IMR-90 (cell line): ENCODE data around the gene MRPS34. TPM values are rescaled to one million over a fixed set of nuclear protein-coding genes. Genes with fewer than 3 reads are reported as not detected.

Experiments used
- ATAC-seq: fragments of 200-7000 bp; cut with Tn5 transposase; 2 replicates; pipeline ENCODE4 v1.9.1; 2020; ENCODE audit warnings: low read depth, mild to moderate bottlenecking, moderate library complexity
- BruUV-seq: library from RNA; stranded (reverse); fragments of 400-500 nt; replicated peaks from 2 replicates; lab custom pipeline; 2021; lab: Mats Ljungman, UMichigan
- CTCF ChIA-PET: fragments of 300-600 bp; formaldehyde crosslinking; extraction: SDS; loops from one replicate; lab custom pipeline; 2021; ENCODE audit warnings: antibody characterized with exemption; lab: Yijun Ruan, JAX
- POLR2A ChIA-PET: fragments of 300-600 bp; sonication (Branson Sonifier 250); formaldehyde crosslinking; loops from one replicate; lab custom pipeline; 2022; ENCODE audit warnings: antibody characterized with exemption; ENCODE audit not compliant: unreplicated experiment; lab: Charles Lee
- DNase-seq: peaks from one replicate; pipeline ENCODE4 v3.0.0; 2013
- H2AFZ ChIP-seq: replicated peaks from 2 replicates; pipeline ENCODE3; 2013; ENCODE audit warnings: low read length, mild to moderate bottlenecking; ENCODE audit not compliant: poor library complexity
- H2AK5ac ChIP-seq: 2 replicates; pipeline ENCODE4 v1.6.1; 2013; ENCODE audit warnings: low read depth, low read length, inconsistent platforms
- H2AK9ac ChIP-seq: replicated peaks from 2 replicates; pipeline ENCODE3; 2013; ENCODE audit warnings: mild to moderate bottlenecking, low read depth, low read length, moderate library complexity; ENCODE audit not compliant: poor library complexity
- H2BK120ac ChIP-seq: 2 replicates; pipeline ENCODE4 v1.6.1; 2013; ENCODE audit warnings: low read depth, low read length, inconsistent platforms
- H2BK15ac ChIP-seq: 3 replicates; pipeline ENCODE4 v1.6.1; 2013; ENCODE audit warnings: low read depth, low read length, inconsistent platforms
- H2BK20ac ChIP-seq: 2 replicates; pipeline ENCODE4 v1.6.1; 2013; ENCODE audit warnings: low read depth, mild to moderate bottlenecking, inconsistent platforms, low read length, moderate library complexity
- H2BK5ac ChIP-seq: 2 replicates; pipeline ENCODE4 v1.6.1; 2013; ENCODE audit warnings: mild to moderate bottlenecking, low read depth, low read length, inconsistent platforms; ENCODE audit not compliant: poor library complexity, severe bottlenecking
- H3K14ac ChIP-seq: replicated peaks from 2 replicates; pipeline ENCODE4 v1.6.1; 2013; ENCODE audit warnings: low read depth, low read length, inconsistent platforms
- H3K18ac ChIP-seq: 2 replicates; pipeline ENCODE4 v1.6.1; 2013; ENCODE audit warnings: low read depth, low read length, control low read depth
- H3K23ac ChIP-seq: 2 replicates; pipeline ENCODE4 v1.6.1; 2013; ENCODE audit warnings: low read depth, low read length, inconsistent platforms
- H3K27ac ChIP-seq: 2 replicates; pipeline ENCODE4 v1.5.1; 2013; ENCODE audit warnings: mild to moderate bottlenecking, control low read depth, low read length; ENCODE audit not compliant: insufficient read depth
- H3K27me3 ChIP-seq: 2 replicates; pipeline ENCODE4 v1.6.1; 2013; ENCODE audit warnings: low read length; ENCODE audit not compliant: control insufficient read depth, insufficient read depth
- H3K36me3 ChIP-seq: 2 replicates; pipeline ENCODE4 v1.6.1; 2013; ENCODE audit warnings: low read length, mixed read lengths; ENCODE audit not compliant: control insufficient read depth, insufficient read depth
- H3K4ac ChIP-seq: 2 replicates; pipeline ENCODE4 v1.6.1; 2013; ENCODE audit warnings: low read depth, low read length, inconsistent platforms
- H3K4me1 ChIP-seq: 2 replicates; pipeline ENCODE4 v1.6.1; 2013; ENCODE audit warnings: low read length, mixed read lengths; ENCODE audit not compliant: control insufficient read depth, insufficient read depth
- H3K4me2 ChIP-seq: 2 replicates; pipeline ENCODE4 v1.6.1; 2013; ENCODE audit warnings: low read depth, mild to moderate bottlenecking, control low read depth, low read length, moderate library complexity
- H3K4me3 ChIP-seq: 2 replicates; pipeline ENCODE4 v1.5.1; 2013; ENCODE audit warnings: low read depth, mild to moderate bottlenecking, control low read depth, low read length, moderate library complexity; ENCODE audit not compliant: insufficient read depth
- H3K56ac ChIP-seq: 2 replicates; pipeline ENCODE4 v1.6.1; 2013; ENCODE audit warnings: low read length, inconsistent platforms; ENCODE audit not compliant: insufficient read depth; ENCODE audit errors: extremely low read depth
- H3K79me1 ChIP-seq, 2 experiments: 2 replicates each; pipeline ENCODE4 v1.6.1; 2013; ENCODE audit warnings: low read length in 2 of 2, inconsistent platforms in 1 of 2, low read depth in 1 of 2
- H3K9ac ChIP-seq: 2 replicates; pipeline ENCODE4 v1.6.1; 2013; ENCODE audit warnings: low read depth, low read length, control low read depth
- H3K9me1 ChIP-seq: 2 replicates; pipeline ENCODE4 v1.6.1; 2013; ENCODE audit warnings: low read length, inconsistent platforms; ENCODE audit not compliant: insufficient read depth
- H3K9me3 ChIP-seq: 2 replicates; pipeline ENCODE4 v1.6.1; 2013; ENCODE audit warnings: low read length; ENCODE audit not compliant: control insufficient read depth, insufficient read depth
- H4K20me1 ChIP-seq: 2 replicates; pipeline ENCODE4 v1.6.1; 2013; ENCODE audit warnings: low read length, inconsistent platforms; ENCODE audit not compliant: insufficient read depth
- H4K5ac ChIP-seq: 2 replicates; pipeline ENCODE4 v1.6.1; 2013; ENCODE audit warnings: mild to moderate bottlenecking, low read depth, low read length, control low read depth
- H4K8ac ChIP-seq, 2 experiments: 2 replicates each; pipeline ENCODE4 v1.6.1; 2013; ENCODE audit warnings: low read depth in 2 of 2, low read length in 2 of 2, control low read depth in 1 of 2, inconsistent platforms in 1 of 2
- H4K91ac ChIP-seq: 2 replicates; pipeline ENCODE4 v1.6.1; 2013; ENCODE audit warnings: low read depth, low read length, inconsistent platforms; ENCODE audit not compliant: insufficient read depth
- CEBPB ChIP-seq: IDR thresholded peaks from 2 replicates; pipeline ENCODE4 v1.6.1; 2012; ENCODE audit warnings: low read depth, low read length, improper control_type of control experiment
- CHD1 ChIP-seq: IDR thresholded peaks from 2 replicates; pipeline ENCODE4 v1.6.1; 2012; ENCODE audit warnings: low read depth, low read length, improper control_type of control experiment
- CTCF ChIP-seq: conservative IDR thresholded peaks from 2 replicates; pipeline ENCODE4 v1.5.1; 2012; ENCODE audit warnings: mild to moderate bottlenecking, low read depth, low read length, improper control_type of control experiment
- ELK1 ChIP-seq: fragments of 150-350 bp; IDR thresholded peaks from 2 replicates; pipeline ENCODE4 v1.6.1; 2016; ENCODE audit warnings: low read depth, mild to moderate bottlenecking, low read length, moderate library complexity, borderline replicate concordance
- FOS ChIP-seq: fragments of 150-350 bp; IDR thresholded peaks from 2 replicates; pipeline ENCODE4 v1.6.1; 2016; ENCODE audit warnings: low read depth, low read length
- MAFK ChIP-seq: IDR thresholded peaks from 2 replicates; pipeline ENCODE4 v1.6.1; 2012; ENCODE audit warnings: low read depth, low read length, improper control_type of control experiment
- MAZ ChIP-seq: IDR thresholded peaks from 2 replicates; pipeline ENCODE4 v1.6.1; 2012; ENCODE audit warnings: low read depth, mild to moderate bottlenecking, low read length, improper control_type of control experiment, moderate library complexity, borderline replicate concordance
- MXI1 ChIP-seq: IDR thresholded peaks from 2 replicates; pipeline ENCODE4 v1.6.1; 2012; ENCODE audit warnings: low read depth, mild to moderate bottlenecking, low read length, moderate library complexity, borderline replicate concordance
- NFE2L2 ChIP-seq: fragments of 150-350 bp; IDR thresholded peaks from 2 replicates; pipeline ENCODE4 v1.6.1; 2016; ENCODE audit warnings: low read depth, mild to moderate bottlenecking, low read length
- POLR2A ChIP-seq: IDR thresholded peaks from 2 replicates; pipeline ENCODE4 v1.6.1; 2012; ENCODE audit warnings: mild to moderate bottlenecking, low read depth, low read length
- RAD21 ChIP-seq: IDR thresholded peaks from 2 replicates; pipeline ENCODE4 v1.6.1; 2012; ENCODE audit warnings: low read length, improper control_type of control experiment
- RFX5 ChIP-seq: IDR thresholded peaks from 2 replicates; pipeline ENCODE4 v1.8.0; 2012; ENCODE audit warnings: low read depth, mild to moderate bottlenecking, low read length, moderate library complexity
- SMC3 ChIP-seq: fragments of 150-350 bp; IDR thresholded peaks from 2 replicates; pipeline ENCODE4 v1.6.1; 2016; ENCODE audit warnings: low read depth, mild to moderate bottlenecking, antibody characterized with exemption, low read length, moderate library complexity
- USF2 ChIP-seq: fragments of 150-350 bp; IDR thresholded peaks from 2 replicates; pipeline ENCODE4 v1.6.1; 2017; ENCODE audit warnings: mild to moderate bottlenecking, antibody characterized with exemption, low read length, low read depth
- WGBS, 2 experiments: methylation state at CpG; one replicate each; pipeline versions ENCODE4 v1.1.5 to v1.1.7; 2013; ENCODE audit warnings: missing lambda C conversion rate in 2 of 2; ENCODE audit not compliant: insufficient read length in 1 of 2; ENCODE audit errors: extremely low coverage in 2 of 2; 5-methylcytosine and 5-hydroxymethylcytosine counted together
- dilution Hi-C: fragments of 300-500 bp; cut with HindIII; formaldehyde crosslinking; loops from one replicate; pipeline ENCODE4 v1.14.3; 2018; ENCODE audit warnings: low sequenced_read_pairs; ENCODE audit not compliant: unreplicated experiment
- in situ Hi-C: fragments of 300-500 bp; cut with MboI; formaldehyde crosslinking; loops from 3 replicates; pipeline ENCODE4 v1.14.3; 2019; ENCODE audit warnings: low sequenced_read_pairs, inconsistent platforms, mixed read lengths
- intact Hi-C: fragments of 100-400 bp; cut with micrococcal nuclease; formaldehyde crosslinking; loops from 2 replicates; pipeline ENCODE4 v1.10.0; 2022
- polyA plus RNA-seq, 3 experiments: library from polyadenylated mRNA; depleted of rRNA; stranded (reverse); fragments of >200 nt; gene quantifications; 2 replicates each; pipeline ENCODE4 v1.2.3, GENCODE V29; 2012; ENCODE audit warnings: low replicate concordance in 1 of 3
- total RNA-seq: library from RNA; depleted of rRNA; stranded (reverse); fragments of >200 nt; gene quantifications from 2 replicates; pipeline ENCODE4 v1.2.3, GENCODE V29; 2012

Gene MRPS34
- total and polyA plus RNA-seq, 2 of the 4 experiments (the other 2 are of a cell fraction): 68.5 to 80.4 TPM

- DNase-seq (no peak), ATAC-seq (no peak)
- no peak overlapping the region for H3K56ac ChIP-seq
- H2AK9ac ChIP-seq: peak overlapping the region; percentile 7
- H3K9me3 ChIP-seq: no peaks in the 10 kb centered on the region
- no TSS peak for BruUV-seq
- H2BK20ac ChIP-seq: no peak overlapping the region
- intact Hi-C loops: loop anchor here (5.0 kb wide), 1 partner anchor 46 kb away; the partner anchor contains the start of genes FAHD1 and HAGH
- H3K79me1 ChIP-seq: peaks cover 17 to 63% of the 10 kb centered on the region in 2 experiments
- in situ Hi-C loops: no loop called here
- ChIA-PET POLR2A (no interaction called here), CTCF (no interaction called here)
- no peak overlapping the region; the same call in 1 of the 2 replicates for H3K27ac ChIP-seq
- H2AFZ ChIP-seq: peak overlapping the region; percentile 0
- no peak overlapping the region for H4K91ac ChIP-seq
- no peak overlapping the region for H3K23ac ChIP-seq
- peaks cover 34% of the 10 kb centered on the region for H3K36me3 ChIP-seq
- no peak overlapping the region for H3K14ac ChIP-seq
- TF ChIP-seq CTCF (no peak), RAD21 (no peak), MAZ (no peak), CHD1 (no peak), MXI1 (no peak), FOS (no peak), USF2 (no peak), CEBPB (no peak), ELK1 (no peak), POLR2A (no peak), SMC3 (no peak), NFE2L2 (no peak), MAFK (no peak), RFX5 (no peak)
- H4K5ac ChIP-seq: no peak overlapping the region
- dilution Hi-C loops: no loop called here
- 0 out of 2 replicates have a peak overlapping the region, but pooled peaks have one; percentile 66 for H3K9ac ChIP-seq
- H2BK5ac ChIP-seq: no peak overlapping the region
- H3K27me3 ChIP-seq: no peaks in the 10 kb centered on the region
- H2AK5ac ChIP-seq: no peak overlapping the region
- WGBS, 2 experiments: 76% methylated on average over 12 of the region's 20 CpGs; no CpG with 5 or more reads in 1 of the 2 experiments
- H4K20me1 ChIP-seq: peaks cover 34% of the 10 kb centered on the region
- no peak overlapping the region for H2BK15ac ChIP-seq
- no peak overlapping the region for H2BK120ac ChIP-seq
- peak overlapping the region; percentile 75 for H3K4me2 ChIP-seq
- peak overlapping the region; percentile 79 for H3K4me3 ChIP-seq
- H3K9me1 ChIP-seq: peaks cover 7% of the 10 kb centered on the region; the same call in 1 of the 2 replicates
- H3K4ac ChIP-seq: no peak overlapping the region
- H3K18ac ChIP-seq: no peak overlapping the region
- no peak overlapping the region for H4K8ac ChIP-seq
- H3K4me1 ChIP-seq: peaks cover 3% of the 10 kb centered on the region; the same call in 1 of the 2 replicates
Measured at GRCh38 chr16:1781254-1781653, 8.3 kb upstream of the MRPS34 start.
